ENCODE results near the gene ODAD2. TPM values are rescaled to one million over a fixed set of nuclear protein-coding genes. Genes with fewer than 3 reads are reported as not detected.

ODAD2 gene
- total RNA-seq, 1 donor from 2014 or later: 1.5 TPM

- H3K4me1 Mint-ChIP-seq (ENCODE audit: unreplicated experiment): no peaks in the 10 kb centered on the region
- H3K9me3 Mint-ChIP-seq: no peaks in the 10 kb centered on the region
- peaks cover 12% of the 10 kb centered on the region for H3K27me3 Mint-ChIP-seq
- TF ChIP-seq, protein P1, sequence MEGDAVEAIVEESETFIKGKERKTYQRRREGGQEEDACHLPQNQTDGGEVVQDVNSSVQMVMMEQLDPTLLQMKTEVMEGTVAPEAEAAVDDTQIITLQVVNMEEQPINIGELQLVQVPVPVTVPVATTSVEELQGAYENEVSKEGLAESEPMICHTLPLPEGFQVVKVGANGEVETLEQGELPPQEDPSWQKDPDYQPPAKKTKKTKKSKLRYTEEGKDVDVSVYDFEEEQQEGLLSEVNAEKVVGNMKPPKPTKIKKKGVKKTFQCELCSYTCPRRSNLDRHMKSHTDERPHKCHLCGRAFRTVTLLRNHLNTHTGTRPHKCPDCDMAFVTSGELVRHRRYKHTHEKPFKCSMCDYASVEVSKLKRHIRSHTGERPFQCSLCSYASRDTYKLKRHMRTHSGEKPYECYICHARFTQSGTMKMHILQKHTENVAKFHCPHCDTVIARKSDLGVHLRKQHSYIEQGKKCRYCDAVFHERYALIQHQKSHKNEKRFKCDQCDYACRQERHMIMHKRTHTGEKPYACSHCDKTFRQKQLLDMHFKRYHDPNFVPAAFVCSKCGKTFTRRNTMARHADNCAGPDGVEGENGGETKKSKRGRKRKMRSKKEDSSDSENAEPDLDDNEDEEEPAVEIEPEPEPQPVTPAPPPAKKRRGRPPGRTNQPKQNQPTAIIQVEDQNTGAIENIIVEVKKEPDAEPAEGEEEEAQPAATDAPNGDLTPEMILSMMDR (conservative IDR thresholded peaks at IDR 0.05): peak; percentile 53
- H3K4me3 Mint-ChIP-seq: no peak overlapping the region
- H3K27ac Mint-ChIP-seq: no peak overlapping the region
- no peak for DNase-seq (ENCODE audit: extremely low spot score, unreplicated experiment)
- H3K36me3 Mint-ChIP-seq: no peaks in the 10 kb centered on the region
These were observed 215.2 kb downstream of the ODAD2 start for GRCh38 chr10:27783660-27784059.

DNA sequence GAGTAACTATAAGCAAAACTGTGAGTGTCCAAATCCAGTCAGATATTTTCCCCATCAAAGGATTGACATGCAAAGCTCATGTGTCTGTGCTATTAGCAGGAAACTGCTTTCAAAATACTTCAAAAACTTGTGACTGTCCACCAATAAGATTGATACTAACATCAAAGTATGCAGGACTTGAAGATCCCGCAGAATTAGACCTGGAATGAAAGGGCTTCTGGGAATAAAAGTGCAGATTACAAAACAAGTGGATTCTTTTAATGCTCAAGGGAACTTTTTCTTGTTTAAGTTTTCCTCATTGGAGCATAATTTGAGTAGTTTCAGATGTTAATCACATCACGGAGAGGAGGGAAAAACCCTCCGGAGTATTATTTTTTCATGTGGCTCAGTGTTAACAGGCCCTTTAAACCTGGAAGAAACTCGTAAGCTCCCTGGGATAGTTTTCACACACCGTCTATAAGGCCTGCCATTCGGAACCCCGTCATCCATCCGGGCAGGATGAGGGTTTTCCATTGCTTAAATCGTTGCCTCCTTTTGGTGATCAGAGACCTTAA lies 219.3 kb downstream of the ODAD2 start:
- no peak overlapping the region for H3K4me3 Mint-ChIP-seq
- H3K36me3 Mint-ChIP-seq: no peaks in the 10 kb centered on the region
- no peak overlapping the region for H3K27ac Mint-ChIP-seq
- H3K4me1 Mint-ChIP-seq (ENCODE audit: unreplicated experiment): no peaks in the 10 kb centered on the region
- H3K9me3 Mint-ChIP-seq: no peaks in the 10 kb centered on the region
- TF ChIP-seq, protein P1 (conservative IDR thresholded peaks at IDR 0.05): no peak
- peaks cover 8% of the 10 kb centered on the region for H3K27me3 Mint-ChIP-seq
- DNase-seq (ENCODE audit: extremely low spot score, unreplicated experiment): no peak

- H3K27ac Mint-ChIP-seq: no peak overlapping the region
- DNase-seq (ENCODE audit: extremely low spot score, unreplicated experiment): no peak
- no peaks in the 10 kb centered on the region for H3K9me3 Mint-ChIP-seq
- H3K4me1 Mint-ChIP-seq (ENCODE audit: unreplicated experiment): no peaks in the 10 kb centered on the region
- H3K4me3 Mint-ChIP-seq: no peak overlapping the region
- H3K36me3 Mint-ChIP-seq: no peaks in the 10 kb centered on the region
- peaks cover 12% of the 10 kb centered on the region for H3K27me3 Mint-ChIP-seq
- TF ChIP-seq, protein P1 (conservative IDR thresholded peaks at IDR 0.05): no peak
These were observed 224.0 kb downstream of the ODAD2 start for GRCh38 chr10:27774831-27775230.

DNA sequence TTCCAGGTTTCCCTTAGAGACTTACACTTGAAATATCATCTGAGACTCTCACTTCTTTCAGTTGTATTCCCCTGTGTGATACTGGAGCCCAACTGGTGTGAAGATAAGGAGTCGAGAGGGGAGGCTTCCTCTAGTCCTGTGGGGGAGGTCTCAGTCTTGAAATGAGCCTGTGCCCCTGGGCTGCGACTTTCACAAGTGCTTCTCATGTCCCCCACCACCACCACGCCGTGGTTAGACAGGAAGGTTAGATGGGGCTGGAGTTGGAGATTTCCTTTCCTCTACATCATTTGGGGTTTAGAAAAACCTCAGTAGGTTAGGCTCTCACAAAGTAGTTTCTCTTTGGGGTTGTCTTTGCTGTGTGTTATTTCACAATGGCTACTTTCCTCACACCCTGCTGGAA lies 227.6 kb downstream of the ODAD2 start:
- H3K4me1 Mint-ChIP-seq (ENCODE audit: unreplicated experiment): no peaks in the 10 kb centered on the region
- H3K27ac Mint-ChIP-seq: no peak overlapping the region
- no peak for DNase-seq (ENCODE audit: extremely low spot score, unreplicated experiment)
- TF ChIP-seq, protein P1 (conservative IDR thresholded peaks at IDR 0.05): no peak
- H3K36me3 Mint-ChIP-seq: no peaks in the 10 kb centered on the region
- H3K27me3 Mint-ChIP-seq: peaks cover 12% of the 10 kb centered on the region
- H3K4me3 Mint-ChIP-seq: no peak overlapping the region
- H3K9me3 Mint-ChIP-seq: no peaks in the 10 kb centered on the region

GRCh38 chr10:27770181-27770580 lies 228.7 kb downstream of the ODAD2 start:
- Mint-ChIP-seq H3K9me3 (no peaks in the 10 kb centered on the region), H3K36me3 (no peaks in the 10 kb centered on the region), H3K27ac (no peak overlapping the region)

More at GRCh38 chr10:27770181-27770580, 228.7 kb downstream of the ODAD2 start:
- Mint-ChIP-seq H3K4me3 (no peak overlapping the region), H3K4me1 (ENCODE audit: unreplicated experiment) (no peaks in the 10 kb centered on the region), H3K27me3 (peaks cover 10% of the 10 kb centered on the region)
- TF ChIP-seq, protein P1 (conservative IDR thresholded peaks at IDR 0.05): no peak
- DNase-seq (ENCODE audit: extremely low spot score, unreplicated experiment): no peak
